ENCODE data around the gene LYZL2. TPM values are rescaled to one million over a fixed set of nuclear protein-coding genes. Genes with fewer than 3 reads are reported as not detected.

Gene LYZL2
- total and polyA plus RNA-seq, 9 of the 15 experiments (the other 6 are each of a cell fraction or from before 2014, with no cell fraction given) = not detected

DNA sequence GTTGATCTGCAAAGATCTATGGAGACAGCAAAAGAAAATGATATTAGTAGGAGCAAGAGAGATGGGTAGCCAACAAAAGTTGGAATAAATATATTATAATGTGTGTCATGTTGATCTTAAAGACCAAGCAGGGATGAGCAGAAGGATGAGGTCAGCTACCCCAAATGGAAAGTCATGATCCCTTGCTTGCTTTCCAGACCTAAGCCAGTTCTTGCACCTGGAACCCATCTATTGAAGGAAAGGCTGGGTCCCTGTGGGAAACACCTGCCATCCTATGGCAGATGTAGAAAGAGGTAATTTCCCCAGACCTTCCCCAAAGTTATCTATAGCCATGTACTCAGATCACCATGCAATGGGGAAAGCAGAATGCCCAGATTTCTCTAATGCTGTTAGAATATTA, 52.5 kb downstream of the LYZL2 start:
- Histone ChIP-seq H4K20me1 (replicated peaks; ENCODE audit: control insufficient read depth, insufficient read depth, low read length) (no peaks in the 10 kb centered on the region), H3K36me3 (ENCODE audit: control insufficient read depth, insufficient read depth, low read length) (no peaks in the 10 kb centered on the region), H3K9ac (ENCODE audit: insufficient read depth in 1 of 2, low read depth in 2 of 2, low read length in 2 of 2) (no peak overlapping the region), H3K79me2 (ENCODE audit: control insufficient read depth, insufficient read depth, low read length) (no peaks in the 10 kb centered on the region), H3K27me3 (ENCODE audit: control insufficient read depth in 2 of 2, insufficient read depth in 2 of 2, low read length in 2 of 2) (no peaks in the 10 kb centered on the region), H3K4me2 (ENCODE audit: insufficient read depth, low read length) (no peak overlapping the region), H3K9me3 (replicated peaks; ENCODE audit: control insufficient read depth, insufficient read depth, low read depth, low read length) (no peaks in the 10 kb centered on the region), H3K4me3 (no peak overlapping the region), H3K9me1 (ENCODE audit: control insufficient read depth, insufficient read depth, low read length) (no peaks in the 10 kb centered on the region), H3K27ac (ENCODE audit: extremely low read depth, low read depth, low read length) (no peak overlapping the region), H3K4me1 (replicated peaks in 1 of 2; ENCODE audit: control insufficient read depth in 2 of 2, insufficient read depth in 2 of 2, low read length in 2 of 2) (no peaks in the 10 kb centered on the region; a peak in 1 of 5 replicates), H2AFZ (ENCODE audit: low read depth, low read length) (no peak overlapping the region)
- TF ChIP-seq EHMT2 (IDR thresholded peaks at IDR 0.05) (no peak), NR1H2 (CRISPR knock-in tag; IDR thresholded peaks at IDR 0.05) (no peak), ARHGAP35 (IDR thresholded peaks at IDR 0.05; ENCODE audit: partially characterized antibody) (no peak), ETS2 (tag; IDR thresholded peaks at IDR 0.05; ENCODE audit: borderline replicate concordance, poor library complexity, severe bottlenecking) (no peak), RBM25 (IDR thresholded peaks at IDR 0.05; ENCODE audit: low read depth, low read length, severe bottlenecking) (no peak), ZKSCAN8 (CRISPR knock-in tag; IDR thresholded peaks at IDR 0.05) (no peak)
- intact Hi-C loops (cut with micrococcal nuclease) (no loop called here), in situ Hi-C loops (cut with MboI) (no loop called here)
- no peak for DNase-seq (ENCODE audit: extremely low read depth in 1 of 4, low spot score in 3 of 4)
- ChIA-PET CTCF (ENCODE audit: low intra/inter-chr PET ratio) (no interaction called here), POLR2A (no interaction called here)
- no peak for FAIRE-seq
- no peak for ATAC-seq
- BruUV-seq (replicated peaks) = no TSS peak

DNA sequence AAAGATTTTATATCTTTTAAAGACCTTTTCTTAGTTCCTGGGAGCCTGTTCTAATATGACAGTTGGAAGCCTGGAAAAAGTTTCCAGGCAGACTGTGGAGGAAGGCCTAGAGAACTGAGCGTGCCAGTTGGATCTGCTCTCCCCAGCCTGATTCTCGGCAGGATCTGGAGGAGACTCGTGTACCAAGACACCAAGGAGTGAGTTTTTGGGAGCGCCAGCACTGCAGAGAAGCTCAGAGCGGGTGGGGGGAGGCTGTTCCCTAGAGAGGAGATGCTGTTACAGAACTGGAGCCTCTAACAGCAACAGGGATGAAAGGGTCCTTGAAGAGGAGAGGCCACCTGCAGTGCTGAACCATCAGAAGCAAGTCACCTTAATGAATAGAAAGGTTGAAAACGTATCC, 52.9 kb downstream of the LYZL2 start:
- Histone ChIP-seq H3K36me3 (ENCODE audit: control insufficient read depth, insufficient read depth, low read length) (no peaks in the 10 kb centered on the region), H3K9ac (ENCODE audit: insufficient read depth in 1 of 2, low read depth in 2 of 2, low read length in 2 of 2) (no peak overlapping the region), H3K27me3 (ENCODE audit: control insufficient read depth in 2 of 2, insufficient read depth in 2 of 2, low read length in 2 of 2) (no peaks in the 10 kb centered on the region), H3K9me1 (ENCODE audit: control insufficient read depth, insufficient read depth, low read length) (no peaks in the 10 kb centered on the region), H3K4me3 (no peak overlapping the region), H3K4me1 (replicated peaks in 1 of 2; ENCODE audit: control insufficient read depth in 2 of 2, insufficient read depth in 2 of 2, low read length in 2 of 2) (no peaks in the 10 kb centered on the region; a peak in 1 of 5 replicates), H4K20me1 (replicated peaks; ENCODE audit: control insufficient read depth, insufficient read depth, low read length) (no peaks in the 10 kb centered on the region), H2AFZ (ENCODE audit: low read depth, low read length) (no peak overlapping the region), H3K79me2 (ENCODE audit: control insufficient read depth, insufficient read depth, low read length) (no peaks in the 10 kb centered on the region), H3K4me2 (ENCODE audit: insufficient read depth, low read length) (no peak overlapping the region), H3K27ac (ENCODE audit: extremely low read depth, low read depth, low read length) (no peak overlapping the region), H3K9me3 (replicated peaks; ENCODE audit: control insufficient read depth, insufficient read depth, low read depth, low read length) (no peaks in the 10 kb centered on the region)
- ATAC-seq = no peak
- intact Hi-C loops (cut with micrococcal nuclease) (no loop called here), in situ Hi-C loops (cut with MboI) (no loop called here)
- BruUV-seq (replicated peaks) = no TSS peak
- FAIRE-seq = no peak
- DNase-seq (ENCODE audit: extremely low read depth in 1 of 4, low spot score in 3 of 4) = no peak
- TF ChIP-seq, protein P1, sequence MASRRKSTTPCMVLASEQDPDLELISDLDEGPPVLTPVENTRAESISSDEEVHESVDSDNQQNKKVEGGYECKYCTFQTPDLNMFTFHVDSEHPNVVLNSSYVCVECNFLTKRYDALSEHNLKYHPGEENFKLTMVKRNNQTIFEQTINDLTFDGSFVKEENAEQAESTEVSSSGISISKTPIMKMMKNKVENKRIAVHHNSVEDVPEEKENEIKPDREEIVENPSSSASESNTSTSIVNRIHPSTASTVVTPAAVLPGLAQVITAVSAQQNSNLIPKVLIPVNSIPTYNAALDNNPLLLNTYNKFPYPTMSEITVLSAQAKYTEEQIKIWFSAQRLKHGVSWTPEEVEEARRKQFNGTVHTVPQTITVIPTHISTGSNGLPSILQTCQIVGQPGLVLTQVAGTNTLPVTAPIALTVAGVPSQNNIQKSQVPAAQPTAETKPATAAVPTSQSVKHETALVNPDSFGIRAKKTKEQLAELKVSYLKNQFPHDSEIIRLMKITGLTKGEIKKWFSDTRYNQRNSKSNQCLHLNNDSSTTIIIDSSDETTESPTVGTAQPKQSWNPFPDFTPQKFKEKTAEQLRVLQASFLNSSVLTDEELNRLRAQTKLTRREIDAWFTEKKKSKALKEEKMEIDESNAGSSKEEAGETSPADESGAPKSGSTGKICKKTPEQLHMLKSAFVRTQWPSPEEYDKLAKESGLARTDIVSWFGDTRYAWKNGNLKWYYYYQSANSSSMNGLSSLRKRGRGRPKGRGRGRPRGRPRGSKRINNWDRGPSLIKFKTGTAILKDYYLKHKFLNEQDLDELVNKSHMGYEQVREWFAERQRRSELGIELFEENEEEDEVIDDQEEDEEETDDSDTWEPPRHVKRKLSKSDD (conservative IDR thresholded peaks at IDR 0.05; ENCODE audit: low read length) = no peak
- no peak for TF ChIP-seq ASH1L (IDR thresholded peaks at IDR 0.05; ENCODE audit: borderline replicate concordance, low read depth, partially characterized antibody)
- no peak for TF ChIP-seq HIVEP1 (CRISPR knock-in tag; IDR thresholded peaks at IDR 0.05)
- TF ChIP-seq, protein P2, sequence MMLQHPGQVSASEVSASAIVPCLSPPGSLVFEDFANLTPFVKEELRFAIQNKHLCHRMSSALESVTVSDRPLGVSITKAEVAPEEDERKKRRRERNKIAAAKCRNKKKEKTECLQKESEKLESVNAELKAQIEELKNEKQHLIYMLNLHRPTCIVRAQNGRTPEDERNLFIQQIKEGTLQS (IDR thresholded peaks at IDR 0.05) = no peak
- TF ChIP-seq, protein P2 (CRISPR knock-in tag; conservative IDR thresholded peaks at IDR 0.05) = no peak
- ChIA-PET CTCF (ENCODE audit: low intra/inter-chr PET ratio) (no interaction called here), POLR2A (no interaction called here)
- WGBS (ENCODE audit: insufficient coverage, low coverage, missing lambda C conversion rate) = 35% methylated on average over 6 of the region's 6 CpGs
